Neural cell (in vitro differentiated cells): Measurements from ENCODE around the gene GMPR. TPM values are rescaled to one million over a fixed set of nuclear protein-coding genes. Genes with fewer than 3 reads are reported as not detected.

Experiments
- H2AFZ ChIP-seq: fragments of 200-600, 300-800 bp; sonication (generic), shearing (Covaris generic); 2 replicates; pipeline ENCODE4 v1.6.0; 2014; ENCODE audit warnings: low read depth, mild to moderate bottlenecking, antibody characterized with exemption, low read length, moderate library complexity
- H3F3A ChIP-seq: fragments of 200-600 bp; shearing (Covaris generic); 2 replicates; pipeline ENCODE4 v1.6.1; 2016; ENCODE audit warnings: mild to moderate bottlenecking, moderate library complexity, mixed read lengths, antibody characterized with exemption, low read length; ENCODE audit not compliant: insufficient read depth, poor library complexity, severe bottlenecking
- H3K27ac ChIP-seq: fragments of 200-600, 300-800 bp; sonication (generic), shearing (Covaris generic); 2 replicates; pipeline ENCODE4 v1.5.1; 2014; ENCODE audit warnings: mild to moderate bottlenecking, low read length, moderate library complexity
- H3K27me3 ChIP-seq: fragments of 300-800, 200-600 bp; sonication (generic), shearing (Covaris generic); 2 replicates; pipeline ENCODE4 v1.6.0; 2014; ENCODE audit warnings: mild to moderate bottlenecking, low read depth, low read length, moderate library complexity; ENCODE audit not compliant: insufficient read depth
- H3K36me3 ChIP-seq: fragments of 300-800, 200-600 bp; sonication (generic), shearing (Covaris generic); 2 replicates; pipeline ENCODE4 v1.5.1; 2014; ENCODE audit warnings: mild to moderate bottlenecking, antibody characterized with exemption, low read length, moderate library complexity; ENCODE audit not compliant: insufficient read depth
- H3K4me2 ChIP-seq: fragments of 300-800, 200-600 bp; sonication (generic), shearing (Covaris generic); 2 replicates; pipeline ENCODE4 v1.6.0; 2014; ENCODE audit warnings: mild to moderate bottlenecking, low read length
- H3K4me3 ChIP-seq: fragments of 300-800, 200-600 bp; sonication (generic), shearing (Covaris generic); 2 replicates; pipeline ENCODE4 v1.5.1; 2014; ENCODE audit warnings: mild to moderate bottlenecking, low read length, moderate library complexity
- H3K79me2 ChIP-seq: fragments of 200-600 bp; shearing (Covaris generic); replicated peaks from 2 replicates; pipeline ENCODE4 v1.6.0; 2014; ENCODE audit warnings: mild to moderate bottlenecking, low read length, moderate library complexity; ENCODE audit not compliant: insufficient read depth
- H3K9ac ChIP-seq: fragments of 300-800, 200-600 bp; sonication (generic), shearing (Covaris generic); 2 replicates; pipeline ENCODE4 v1.6.1; 2016; ENCODE audit warnings: mild to moderate bottlenecking, low read length, mixed read lengths
- H3K9me2 ChIP-seq: fragments of 200-600 bp; shearing (Covaris generic); 2 replicates; pipeline ENCODE4 v1.6.1; 2016; ENCODE audit warnings: mild to moderate bottlenecking, low read length, mixed read lengths; ENCODE audit not compliant: insufficient read depth
- H3K9me3 ChIP-seq: fragments of 200-600, 300-800 bp; sonication (generic), shearing (Covaris generic); 2 replicates; pipeline ENCODE4 v1.6.1; 2016; ENCODE audit warnings: mild to moderate bottlenecking, mixed run types, low read length, moderate library complexity, mixed read lengths
- H4K20me1 ChIP-seq: fragments of 200-600 bp; shearing (Covaris generic); 2 replicates; pipeline ENCODE4 v1.6.1; 2016; ENCODE audit warnings: mild to moderate bottlenecking, mixed run types; ENCODE audit not compliant: insufficient read depth
- EP300 ChIP-seq: fragments of 450-650 bp; conservative IDR thresholded peaks from 2 replicates; pipeline ENCODE4 v1.6.1; 2014; ENCODE audit warnings: antibody characterized with exemption, mild to moderate bottlenecking, moderate library complexity; ENCODE audit not compliant: poor library complexity, severe bottlenecking
- EZH2 ChIP-seq: fragments of 200-600, 300-800 bp; shearing (Covaris generic), sonication (generic); IDR thresholded peaks from 2 replicates; pipeline ENCODE4 v1.6.1; 2014; ENCODE audit warnings: antibody characterized with exemption, low read length, borderline replicate concordance, mild to moderate bottlenecking; ENCODE audit not compliant: insufficient read depth, poor library complexity, severe bottlenecking
- MXI1 ChIP-seq: fragments of 450-650 bp; conservative IDR thresholded peaks from 2 replicates; pipeline ENCODE4 v1.6.1; 2014; ENCODE audit warnings: antibody characterized with exemption, mild to moderate bottlenecking; ENCODE audit not compliant: poor library complexity, severe bottlenecking
- POLR2AphosphoS5 ChIP-seq: IDR thresholded peaks from 2 replicates; pipeline ENCODE4 v1.6.1; 2012
- RAD21 ChIP-seq: fragments of 450-650 bp; conservative IDR thresholded peaks from 2 replicates; pipeline ENCODE4 v1.6.1; 2014; ENCODE audit warnings: antibody characterized with exemption, mild to moderate bottlenecking, moderate library complexity
- SMC3 ChIP-seq: fragments of 450-650 bp; conservative IDR thresholded peaks from 2 replicates; pipeline ENCODE4 v1.6.1; 2014; ENCODE audit warnings: antibody characterized with exemption, mild to moderate bottlenecking, moderate library complexity; ENCODE audit not compliant: poor library complexity
- TAF1 ChIP-seq: IDR thresholded peaks from 2 replicates; pipeline ENCODE4 v1.6.1; 2012; ENCODE audit warnings: low read depth
- polyA plus RNA-seq: library from polyadenylated mRNA; depleted of rRNA; stranded (reverse); fragments of >200 nt; gene quantifications from 2 replicates; pipeline ENCODE4 v1.2.3, GENCODE V29; 2014
- TF ChIP-seq, protein P1 (sequence below): IDR thresholded peaks from 2 replicates; pipeline ENCODE4 v1.6.1; 2012; ENCODE audit warnings: borderline replicate concordance
- TF ChIP-seq, protein P2 (sequence below): fragments of 450-650 bp; IDR thresholded peaks from 2 replicates; pipeline ENCODE4 v1.5.1; 2014; ENCODE audit warnings: antibody characterized with exemption, mild to moderate bottlenecking, moderate library complexity; ENCODE audit not compliant: poor library complexity, severe bottlenecking

The GMPR gene
- polyA plus RNA-seq, 1 donor from 2014 or later: not detected

DNA sequence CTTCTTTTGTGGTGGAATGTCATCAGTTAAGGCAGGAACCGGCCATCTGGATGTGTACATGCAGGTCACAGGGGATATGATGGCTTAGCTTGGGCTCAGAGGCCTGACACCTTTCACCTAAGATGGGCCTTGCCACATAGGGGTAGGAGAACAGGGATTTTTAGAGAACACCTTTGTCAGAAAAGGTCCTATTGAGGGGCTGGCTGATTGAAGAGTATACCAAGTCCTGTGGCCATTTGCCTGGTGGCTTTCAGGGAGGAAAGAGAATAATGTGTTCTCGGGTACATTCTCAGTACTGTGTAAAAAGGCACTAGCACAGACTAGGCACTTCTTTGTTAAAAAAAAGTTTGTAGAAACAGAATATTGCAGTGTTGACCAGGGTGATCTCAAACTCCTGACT, 26.4 kb downstream of the GMPR start:
- H4K20me1 ChIP-seq: no peaks in the 10 kb centered on the region
- no peak overlapping the region for H3K27ac ChIP-seq
- H3K4me2 ChIP-seq: no peak overlapping the region
- H3K9me2 ChIP-seq: no peaks in the 10 kb centered on the region
- no peak overlapping the region for H3K9ac ChIP-seq
- no peaks in the 10 kb centered on the region for H3F3A ChIP-seq
- no peak overlapping the region for H2AFZ ChIP-seq
- H3K36me3 ChIP-seq: no peaks in the 10 kb centered on the region
- H3K4me3 ChIP-seq: no peak overlapping the region
- no peaks in the 10 kb centered on the region for H3K9me3 ChIP-seq
- TF ChIP-seq MXI1 (no peak), SMC3 (no peak), RAD21 (no peak), POLR2AphosphoS5 (no peak), EP300 (no peak), EZH2 (no peak), TAF1 (no peak)
- TF ChIP-seq, protein P1, sequence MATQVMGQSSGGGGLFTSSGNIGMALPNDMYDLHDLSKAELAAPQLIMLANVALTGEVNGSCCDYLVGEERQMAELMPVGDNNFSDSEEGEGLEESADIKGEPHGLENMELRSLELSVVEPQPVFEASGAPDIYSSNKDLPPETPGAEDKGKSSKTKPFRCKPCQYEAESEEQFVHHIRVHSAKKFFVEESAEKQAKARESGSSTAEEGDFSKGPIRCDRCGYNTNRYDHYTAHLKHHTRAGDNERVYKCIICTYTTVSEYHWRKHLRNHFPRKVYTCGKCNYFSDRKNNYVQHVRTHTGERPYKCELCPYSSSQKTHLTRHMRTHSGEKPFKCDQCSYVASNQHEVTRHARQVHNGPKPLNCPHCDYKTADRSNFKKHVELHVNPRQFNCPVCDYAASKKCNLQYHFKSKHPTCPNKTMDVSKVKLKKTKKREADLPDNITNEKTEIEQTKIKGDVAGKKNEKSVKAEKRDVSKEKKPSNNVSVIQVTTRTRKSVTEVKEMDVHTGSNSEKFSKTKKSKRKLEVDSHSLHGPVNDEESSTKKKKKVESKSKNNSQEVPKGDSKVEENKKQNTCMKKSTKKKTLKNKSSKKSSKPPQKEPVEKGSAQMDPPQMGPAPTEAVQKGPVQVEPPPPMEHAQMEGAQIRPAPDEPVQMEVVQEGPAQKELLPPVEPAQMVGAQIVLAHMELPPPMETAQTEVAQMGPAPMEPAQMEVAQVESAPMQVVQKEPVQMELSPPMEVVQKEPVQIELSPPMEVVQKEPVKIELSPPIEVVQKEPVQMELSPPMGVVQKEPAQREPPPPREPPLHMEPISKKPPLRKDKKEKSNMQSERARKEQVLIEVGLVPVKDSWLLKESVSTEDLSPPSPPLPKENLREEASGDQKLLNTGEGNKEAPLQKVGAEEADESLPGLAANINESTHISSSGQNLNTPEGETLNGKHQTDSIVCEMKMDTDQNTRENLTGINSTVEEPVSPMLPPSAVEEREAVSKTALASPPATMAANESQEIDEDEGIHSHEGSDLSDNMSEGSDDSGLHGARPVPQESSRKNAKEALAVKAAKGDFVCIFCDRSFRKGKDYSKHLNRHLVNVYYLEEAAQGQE: no peak
- TF ChIP-seq, protein P2, sequence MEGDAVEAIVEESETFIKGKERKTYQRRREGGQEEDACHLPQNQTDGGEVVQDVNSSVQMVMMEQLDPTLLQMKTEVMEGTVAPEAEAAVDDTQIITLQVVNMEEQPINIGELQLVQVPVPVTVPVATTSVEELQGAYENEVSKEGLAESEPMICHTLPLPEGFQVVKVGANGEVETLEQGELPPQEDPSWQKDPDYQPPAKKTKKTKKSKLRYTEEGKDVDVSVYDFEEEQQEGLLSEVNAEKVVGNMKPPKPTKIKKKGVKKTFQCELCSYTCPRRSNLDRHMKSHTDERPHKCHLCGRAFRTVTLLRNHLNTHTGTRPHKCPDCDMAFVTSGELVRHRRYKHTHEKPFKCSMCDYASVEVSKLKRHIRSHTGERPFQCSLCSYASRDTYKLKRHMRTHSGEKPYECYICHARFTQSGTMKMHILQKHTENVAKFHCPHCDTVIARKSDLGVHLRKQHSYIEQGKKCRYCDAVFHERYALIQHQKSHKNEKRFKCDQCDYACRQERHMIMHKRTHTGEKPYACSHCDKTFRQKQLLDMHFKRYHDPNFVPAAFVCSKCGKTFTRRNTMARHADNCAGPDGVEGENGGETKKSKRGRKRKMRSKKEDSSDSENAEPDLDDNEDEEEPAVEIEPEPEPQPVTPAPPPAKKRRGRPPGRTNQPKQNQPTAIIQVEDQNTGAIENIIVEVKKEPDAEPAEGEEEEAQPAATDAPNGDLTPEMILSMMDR: no peak
- H3K79me2 ChIP-seq: no peaks in the 10 kb centered on the region
- no peaks in the 10 kb centered on the region for H3K27me3 ChIP-seq

DNA sequence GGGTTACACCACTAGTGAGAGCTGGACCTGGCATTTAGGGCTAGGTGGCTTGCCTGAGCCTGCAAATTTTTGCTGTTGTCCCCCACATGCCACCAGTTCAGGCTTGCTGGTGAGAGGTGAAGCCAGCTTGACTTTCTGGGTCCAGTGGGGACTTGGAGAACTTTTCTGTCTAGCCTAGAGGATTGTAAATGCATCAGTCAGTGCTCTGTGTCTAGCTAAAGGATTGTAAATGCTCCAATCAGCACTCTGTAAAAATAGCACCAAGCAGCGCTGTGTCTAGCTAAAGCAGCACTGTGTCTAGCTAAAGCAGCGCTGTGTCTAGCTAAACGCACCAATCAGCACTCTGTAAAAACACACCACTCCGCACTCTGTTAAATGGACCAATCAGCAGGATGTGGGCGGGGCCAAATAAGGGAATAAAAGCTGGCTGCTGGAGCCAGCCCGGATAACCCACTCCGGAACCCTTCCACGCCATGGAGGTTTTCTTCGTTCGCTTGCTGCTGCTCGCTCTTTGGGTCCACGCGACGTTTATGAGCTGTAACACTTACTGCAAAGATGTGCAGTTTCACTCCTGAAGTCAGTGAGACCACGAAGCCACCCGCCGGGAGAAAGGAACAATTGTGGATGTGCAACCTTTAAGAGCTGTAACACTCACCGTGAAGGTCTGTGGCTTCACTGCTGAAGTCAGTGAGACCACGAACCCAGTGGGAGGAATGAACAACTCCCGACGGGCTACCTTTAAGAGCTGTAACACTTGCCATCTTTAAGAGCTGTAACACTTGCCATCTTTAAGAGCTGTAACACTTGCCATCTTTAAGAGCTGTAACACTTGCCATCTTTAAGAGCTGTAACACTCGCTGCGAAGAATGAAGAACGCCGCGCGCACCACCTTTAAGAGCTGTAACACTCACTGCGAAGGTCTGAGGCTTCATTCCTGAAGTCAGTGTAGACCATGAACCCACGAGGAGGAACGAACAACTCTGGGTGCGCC, 27.3 kb downstream of the GMPR start:
- Histone ChIP-seq H3K36me3 (no peaks in the 10 kb centered on the region), H4K20me1 (no peaks in the 10 kb centered on the region), H3K9me2 (no peaks in the 10 kb centered on the region), H3K9me3 (no peaks in the 10 kb centered on the region), H2AFZ (no peak overlapping the region), H3K4me3 (no peak overlapping the region), H3K27me3 (no peaks in the 10 kb centered on the region), H3F3A (no peaks in the 10 kb centered on the region), H3K9ac (no peak overlapping the region), H3K27ac (no peak overlapping the region), H3K4me2 (no peak overlapping the region), H3K79me2 (no peaks in the 10 kb centered on the region)
- TF ChIP-seq, protein P2: no peak
